ENCODE results near the gene CLASRP. TPM values are rescaled to one million over a fixed set of nuclear protein-coding genes. Genes with fewer than 3 reads are reported as not detected.

Gene CLASRP
- total and polyA plus RNA-seq, 2 of the 8 experiments (the other 6 are each of a cell fraction or from before 2014, with no cell fraction given): 22.3 to 71.7 TPM

- peaks cover 9 to 21% of the 10 kb centered on the region in 2 experiments for H4K20me1 ChIP-seq (replicated peaks in 1 of 2; ENCODE audit: control insufficient read depth in 1 of 2, insufficient read depth in 2 of 2, low read length in 2 of 2)
- H3K23ac ChIP-seq (ENCODE audit: insufficient read length): no peak overlapping the region
- peak overlapping the region; percentile 68 for H3K27ac ChIP-seq (ENCODE audit: low read depth, low read length)
- peaks cover 4 to 17% (median 7%) of the 10 kb centered on the region in 4 experiments; a peak in 6 of 7 replicates for H3K4me1 ChIP-seq (replicated peaks in 1 of 4; ENCODE audit: control insufficient read depth in 3 of 4, insufficient read depth in 4 of 4, low read length in 3 of 4)
- CTCF ChIA-PET (ENCODE audit: partially characterized antibody): interaction anchor here (0.5 to 5.3 kb wide), 12 partner anchors 12 to 60 kb away, joined by 3 to 39 read pairs (median 4); partner anchors contain the start of gene GEMIN7
- H2BK120ac ChIP-seq (replicated peaks; ENCODE audit: low read depth, low read length): no peak overlapping the region
- H2BK12ac ChIP-seq (ENCODE audit: low read depth, low read length): peak overlapping the region; percentile 87; the same call in 1 of the 2 replicates
- no peak overlapping the region for H2BK20ac ChIP-seq (ENCODE audit: low read length)
- 27% methylated on average over 64 of the region's 64 CpGs; no CpG with 5 or more reads in 1 of the 2 experiments for WGBS, 2 experiments (ENCODE audit: extremely low coverage in 1 of 2, insufficient coverage in 1 of 2, insufficient read length in 1 of 2, insufficient replicate concordance in 2 of 2, low coverage in 1 of 2, low lambda C conversion rate in 2 of 2, missing lambda C conversion rate in 1 of 2)
- peaks cover 4 to 16% (median 5%) of the 10 kb centered on the region in 4 experiments; a peak in 5 of 8 replicates for H3K36me3 ChIP-seq (ENCODE audit: control insufficient read depth in 2 of 4, insufficient read depth in 4 of 4, low read length in 3 of 4)
- H3K4ac ChIP-seq (replicated peaks; ENCODE audit: insufficient read length, low read depth, low read length): no peak overlapping the region
- H3K4me2 ChIP-seq (ENCODE audit: insufficient read depth in 1 of 2, low read depth in 2 of 2, low read length in 2 of 2): peak overlapping the region; percentile 94 to 98
- peak overlapping the region; percentile 59 for H3K56ac ChIP-seq (replicated peaks; ENCODE audit: insufficient read length, low read depth, low read length)
- H4K8ac ChIP-seq (ENCODE audit: extremely low read depth, insufficient read depth, low read length): no peak overlapping the region
- H3K79me2 ChIP-seq (ENCODE audit: control insufficient read depth in 1 of 2, insufficient read depth in 2 of 2, low read length in 2 of 2): peaks cover 23 to 41% of the 10 kb centered on the region in 2 experiments
- H3K79me1 ChIP-seq (ENCODE audit: low read depth, low read length): peaks cover 19% of the 10 kb centered on the region
- H2BK5ac ChIP-seq (ENCODE audit: low read depth, low read length): peak overlapping the region; percentile 86
- H3K9ac ChIP-seq (replicated peaks in 1 of 4; ENCODE audit: extremely low read depth in 1 of 4, low read depth in 3 of 4, low read length in 3 of 4): peak overlapping the region in 3 of 4 experiments; percentile 96 to 98 (median 97); a peak in 6 of 7 replicates
- H3K18ac ChIP-seq (ENCODE audit: extremely low read depth, low read length): peak overlapping the region; percentile 41; the same call in 1 of the 2 replicates
- H2AFZ ChIP-seq (ENCODE audit: low read length): no peak overlapping the region
- 0 out of 2 replicates have a peak overlapping the region, but pooled peaks have one; percentile 46 for H2AK5ac ChIP-seq (ENCODE audit: low read depth, low read length)
- no peaks in the 10 kb centered on the region for H3K27me3 ChIP-seq (replicated peaks in 1 of 4; ENCODE audit: control insufficient read depth in 3 of 4, extremely low read depth in 1 of 4, insufficient read depth in 3 of 4, low read length in 3 of 4)
- FAIRE-seq (peak; percentile 88), DNase-seq (ENCODE audit: low read depth in 1 of 2, low spot score in 2 of 2) (peak; percentile 97 to 99)
- H3K9me3 ChIP-seq (ENCODE audit: insufficient read depth in 2 of 2, low read depth in 1 of 2, low read length in 1 of 2): no peaks in the 10 kb centered on the region
- POLR2A ChIA-PET (ENCODE audit: partially characterized antibody): interaction anchor here (1.0 to 6.1 kb wide), 30 partner anchors 11 to 216 kb away, joined by 3 to 230 read pairs (median 6); partner anchors contain the start of genes APOE, BLOC1S3, GEMIN7 and TRAPPC6A
- no peak overlapping the region for H3K14ac ChIP-seq (ENCODE audit: insufficient read length)
- peak overlapping the region; percentile 27 for H4K5ac ChIP-seq (ENCODE audit: insufficient read length, low read depth, low read length)
- peaks cover 16% of the 10 kb centered on the region for H3K23me2 ChIP-seq (ENCODE audit: low read depth, low read length)
- no peak overlapping the region for H2BK15ac ChIP-seq (ENCODE audit: low read length)
- peak overlapping the region; percentile 50 for H4K91ac ChIP-seq (replicated peaks; ENCODE audit: insufficient read length, low read length)
- peak overlapping the region; percentile 73 to 97 (median 86) for H3K4me3 ChIP-seq (ENCODE audit: extremely low read depth in 1 of 4, insufficient read depth in 2 of 4, low read depth in 3 of 4, low read length in 4 of 4)
- no peak for TF ChIP-seq CEBPB (IDR thresholded peaks at IDR 0.05; ENCODE audit: low read depth, low read length)
- TF ChIP-seq SIX5 (IDR thresholded peaks at IDR 0.05; ENCODE audit: low read depth, low read length): peak; percentile 1; the same call in 1 of the 2 replicates
- TF ChIP-seq TAF7 (optimal IDR thresholded peaks at IDR 0.05; ENCODE audit: borderline replicate concordance, low read depth, low read length): no peak
- TF ChIP-seq SIN3A (conservative IDR thresholded peaks at IDR 0.05 in 1 of 2, IDR thresholded peaks at IDR 0.05 in 1 of 2; ENCODE audit: low read depth in 1 of 2, low read length in 2 of 2): peak; percentile 54 to 85; a peak in 3 of 4 replicates
- peak; percentile 62 to 76 for TF ChIP-seq POLR2A (IDR thresholded peaks at IDR 0.05; ENCODE audit: control extremely low read depth in 1 of 2, low read depth in 2 of 2, low read length in 2 of 2)
- TF ChIP-seq RBBP5 (IDR thresholded peaks at IDR 0.05; ENCODE audit: borderline replicate concordance, low read depth, low read length): peak; percentile 31; the same call in 1 of the 2 replicates
- TF ChIP-seq ATF2 (IDR thresholded peaks at IDR 0.05; ENCODE audit: low read length): no peak
- peak; percentile 97 for TF ChIP-seq POLR2AphosphoS5 (IDR thresholded peaks at IDR 0.05; ENCODE audit: low read depth, low read length)
- peak; percentile 39; the same call in 1 of the 2 replicates for TF ChIP-seq TEAD4 (IDR thresholded peaks at IDR 0.05; ENCODE audit: low read depth, low read length)
Measured at GRCh38 chr19:45091031-45091923, 52.4 kb downstream of the CLASRP start.

All from H1 (cell line).